Loucy (cell line): ENCODE measurements around the gene GPR35.

Experiments used
- H2AFZ ChIP-seq: fragments of 200-600 bp; sonication (generic); 2 replicates; pipeline ENCODE4 v1.6.0; 2016; ENCODE audit warnings: antibody characterized with exemption, mild to moderate bottlenecking, low read length, moderate library complexity
- H3F3A ChIP-seq: fragments of 200-600 bp; 2 replicates; pipeline ENCODE4 v1.6.0; 2016; ENCODE audit warnings: antibody characterized with exemption, low read depth, mild to moderate bottlenecking
- H3K27me3 ChIP-seq: fragments of 200-600 bp; sonication (generic); 2 replicates; pipeline ENCODE4 v1.6.1; 2014; ENCODE audit warnings: low read length, mild to moderate bottlenecking; ENCODE audit not compliant: insufficient read depth, poor library complexity, severe bottlenecking
- H3K36me3 ChIP-seq: fragments of 200-600 bp; sonication (generic); 2 replicates; pipeline ENCODE4 v1.6.1; 2016; ENCODE audit warnings: low read length; ENCODE audit not compliant: insufficient read depth
- H3K4me1 ChIP-seq: fragments of 200-600 bp; sonication (generic); 2 replicates; pipeline ENCODE4 v1.5.1; 2014; ENCODE audit warnings: low read length, mild to moderate bottlenecking; ENCODE audit not compliant: insufficient read depth, poor library complexity, severe bottlenecking
- H3K4me2 ChIP-seq: fragments of 200-600 bp; sonication (generic); 2 replicates; pipeline ENCODE4 v1.6.0; 2014; ENCODE audit warnings: antibody characterized with exemption, low read length, low read depth, mild to moderate bottlenecking; ENCODE audit not compliant: poor library complexity, severe bottlenecking
- H3K4me3 ChIP-seq: fragments of 200-600 bp; sonication (generic); 2 replicates; pipeline ENCODE4 v1.5.1; 2014; ENCODE audit warnings: low read length, mild to moderate bottlenecking, mixed read lengths; ENCODE audit not compliant: poor library complexity, severe bottlenecking
- H3K79me2 ChIP-seq: fragments of 200-600 bp; sonication (generic); 2 replicates; pipeline ENCODE4 v1.6.1; 2014; ENCODE audit warnings: low read length; ENCODE audit not compliant: insufficient read depth
- H3K9ac ChIP-seq: fragments of 200-600 bp; sonication (generic); 2 replicates; pipeline ENCODE4 v1.6.0; 2014; ENCODE audit warnings: mild to moderate bottlenecking, low read depth, low read length, moderate library complexity; ENCODE audit not compliant: poor library complexity, severe bottlenecking
- H3K9me2 ChIP-seq: fragments of 200-600 bp; sonication (generic); replicated peaks from 2 replicates; pipeline ENCODE4 v1.6.1; 2016; ENCODE audit warnings: low read depth, low read length, mixed read lengths
- H3K9me3 ChIP-seq: fragments of 200-600 bp; sonication (generic); 2 replicates; pipeline ENCODE4 v1.6.1; 2014; ENCODE audit warnings: mild to moderate bottlenecking, antibody characterized with exemption, low read length, low read depth; ENCODE audit not compliant: insufficient read depth
- H4K20me1 ChIP-seq: fragments of 200-600 bp; sonication (generic); 2 replicates; pipeline ENCODE4 v1.6.0; 2014; ENCODE audit warnings: antibody characterized with exemption, low read length, mild to moderate bottlenecking; ENCODE audit not compliant: insufficient read depth, poor library complexity, severe bottlenecking
- EZH2phosphoT487 ChIP-seq: fragments of 200-600 bp; IDR thresholded peaks from 2 replicates; pipeline ENCODE4 v1.6.1; 2018; ENCODE audit warnings: antibody characterized with exemption, mild to moderate bottlenecking, moderate library complexity, borderline replicate concordance
- TF ChIP-seq, protein P1 (sequence below): fragments of 200-600 bp; sonication (generic); conservative IDR thresholded peaks from 2 replicates; pipeline ENCODE4 v1.5.1; 2014; ENCODE audit warnings: mild to moderate bottlenecking, antibody characterized with exemption, low read length

Gene GPR35

DNA sequence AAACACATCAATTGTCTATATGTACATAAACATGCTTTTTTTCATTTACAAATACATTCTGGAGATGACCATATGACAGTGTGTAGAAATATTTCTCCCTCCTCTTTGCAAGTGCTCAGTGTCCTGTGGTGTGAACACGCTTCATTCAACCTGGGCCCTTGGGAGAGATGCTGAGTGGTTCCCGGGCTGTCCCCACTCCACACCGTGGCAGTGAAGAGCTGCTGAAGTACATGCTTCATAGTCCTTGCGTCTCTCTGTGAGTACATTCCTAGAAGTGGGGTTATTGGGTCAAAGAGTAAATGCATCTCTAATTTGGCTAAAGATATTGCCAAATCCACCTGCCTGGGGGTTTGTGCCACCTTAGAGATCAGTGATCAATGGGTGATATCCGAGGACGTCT, 6.5 kb upstream of the GPR35 start:
- no peaks in the 10 kb centered on the region for H3K79me2 ChIP-seq
- H3K4me3 ChIP-seq = no peak overlapping the region
- no peaks in the 10 kb centered on the region for H3K9me2 ChIP-seq
- H3K36me3 ChIP-seq = no peaks in the 10 kb centered on the region
- H3K9me3 ChIP-seq = peaks cover 9% of the 10 kb centered on the region; the same call in 1 of the 2 replicates
- H3F3A ChIP-seq = no peaks in the 10 kb centered on the region
- no peak overlapping the region for H2AFZ ChIP-seq
- H4K20me1 ChIP-seq = no peaks in the 10 kb centered on the region
- H3K4me2 ChIP-seq = no peak overlapping the region
- TF ChIP-seq, protein P1, sequence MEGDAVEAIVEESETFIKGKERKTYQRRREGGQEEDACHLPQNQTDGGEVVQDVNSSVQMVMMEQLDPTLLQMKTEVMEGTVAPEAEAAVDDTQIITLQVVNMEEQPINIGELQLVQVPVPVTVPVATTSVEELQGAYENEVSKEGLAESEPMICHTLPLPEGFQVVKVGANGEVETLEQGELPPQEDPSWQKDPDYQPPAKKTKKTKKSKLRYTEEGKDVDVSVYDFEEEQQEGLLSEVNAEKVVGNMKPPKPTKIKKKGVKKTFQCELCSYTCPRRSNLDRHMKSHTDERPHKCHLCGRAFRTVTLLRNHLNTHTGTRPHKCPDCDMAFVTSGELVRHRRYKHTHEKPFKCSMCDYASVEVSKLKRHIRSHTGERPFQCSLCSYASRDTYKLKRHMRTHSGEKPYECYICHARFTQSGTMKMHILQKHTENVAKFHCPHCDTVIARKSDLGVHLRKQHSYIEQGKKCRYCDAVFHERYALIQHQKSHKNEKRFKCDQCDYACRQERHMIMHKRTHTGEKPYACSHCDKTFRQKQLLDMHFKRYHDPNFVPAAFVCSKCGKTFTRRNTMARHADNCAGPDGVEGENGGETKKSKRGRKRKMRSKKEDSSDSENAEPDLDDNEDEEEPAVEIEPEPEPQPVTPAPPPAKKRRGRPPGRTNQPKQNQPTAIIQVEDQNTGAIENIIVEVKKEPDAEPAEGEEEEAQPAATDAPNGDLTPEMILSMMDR = no peak
- no peak for TF ChIP-seq EZH2phosphoT487
- H3K27me3 ChIP-seq = no peaks in the 10 kb centered on the region
- peaks cover 29% of the 10 kb centered on the region for H3K4me1 ChIP-seq
- no peak overlapping the region for H3K9ac ChIP-seq

- no peak for TF ChIP-seq EZH2phosphoT487
- TF ChIP-seq, protein P1 = no peak
These were observed 5.7 kb upstream of the GPR35 start for GRCh38 chr2:240619506-240620148.

DNA sequence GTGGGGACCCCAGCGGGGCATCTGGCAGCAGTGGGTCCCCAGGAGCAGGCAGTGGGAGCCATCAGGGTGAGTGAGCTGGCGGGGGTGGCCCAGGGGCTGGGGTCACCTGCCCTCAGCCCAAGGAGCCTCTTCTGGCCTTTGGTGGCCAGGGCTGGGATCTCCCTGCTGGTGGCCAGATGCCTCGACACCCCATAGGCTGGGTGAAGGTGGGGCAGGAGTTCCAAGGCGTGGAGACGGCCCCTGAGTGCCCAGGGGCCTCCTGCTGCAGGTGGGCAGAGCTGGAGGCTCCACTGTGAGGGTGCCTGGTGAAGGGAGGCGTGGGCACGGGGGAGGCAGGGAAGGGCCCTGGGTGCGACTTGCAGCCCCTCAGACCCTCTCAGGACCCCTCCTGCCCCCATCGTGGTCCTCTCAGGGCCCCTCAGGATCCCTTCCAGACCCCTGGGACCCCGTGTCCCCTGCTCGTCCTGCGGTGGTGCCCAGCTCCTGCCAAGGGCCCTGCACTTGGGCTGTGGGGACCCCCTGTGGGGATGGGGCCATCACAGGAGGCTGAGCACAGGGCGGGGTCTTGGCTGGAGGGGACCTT, 5.0 kb upstream of the GPR35 start:
- TF ChIP-seq, protein P1 = no peak
- no peak for TF ChIP-seq EZH2phosphoT487
- H3K4me1 ChIP-seq = peaks cover 39% of the 10 kb centered on the region
- peaks cover 9% of the 10 kb centered on the region; the same call in 1 of the 2 replicates for H3K9me3 ChIP-seq
- H3K4me2 ChIP-seq = no peak overlapping the region
- H3K9me2 ChIP-seq = no peaks in the 10 kb centered on the region
- no peaks in the 10 kb centered on the region for H3F3A ChIP-seq
- no peaks in the 10 kb centered on the region for H4K20me1 ChIP-seq
- H2AFZ ChIP-seq = no peak overlapping the region
- no peaks in the 10 kb centered on the region for H3K79me2 ChIP-seq
- no peak overlapping the region for H3K4me3 ChIP-seq
- H3K9ac ChIP-seq = peak overlapping the region; percentile 17
- H3K27me3 ChIP-seq = no peaks in the 10 kb centered on the region
- no peaks in the 10 kb centered on the region for H3K36me3 ChIP-seq

More at GRCh38 chr2:240619506-240620148, 5.7 kb upstream of the GPR35 start:
- no peaks in the 10 kb centered on the region for H3K27me3 ChIP-seq
- no peaks in the 10 kb centered on the region for H3K9me2 ChIP-seq
- H3K36me3 ChIP-seq = no peaks in the 10 kb centered on the region
- H3K9ac ChIP-seq = no peak overlapping the region
- H2AFZ ChIP-seq = no peak overlapping the region
- H3K4me2 ChIP-seq = no peak overlapping the region
- no peak overlapping the region for H3K4me3 ChIP-seq
- H3F3A ChIP-seq = no peaks in the 10 kb centered on the region
- no peaks in the 10 kb centered on the region for H4K20me1 ChIP-seq
- H3K4me1 ChIP-seq = peaks cover 36% of the 10 kb centered on the region
- H3K79me2 ChIP-seq = no peaks in the 10 kb centered on the region
- H3K9me3 ChIP-seq = peaks cover 9% of the 10 kb centered on the region; the same call in 1 of the 2 replicates
